DOHH2 (cell line): ENCODE results near the gene LRRC37A.
"Not testable (repeated sequence)": the region's sequence is repeated elsewhere in the genome, so short reads cannot be mapped to it uniquely, and the experiment has no call there.

Experiments
- H3F3A ChIP-seq: fragments of 200-600 bp; sonication (generic), shearing (Covaris generic); 2 replicates; pipeline ENCODE4 v1.6.0; 2016; ENCODE audit warnings: antibody characterized with exemption, mild to moderate bottlenecking; ENCODE audit not compliant: control insufficient read depth, insufficient read depth
- H3K27ac ChIP-seq: fragments of 200-600 bp; sonication (generic); 2 replicates; pipeline ENCODE4 v1.5.1; 2014; ENCODE audit warnings: low read depth, mild to moderate bottlenecking, low read length, moderate library complexity
- H3K27me3 ChIP-seq: fragments of 200-600 bp; sonication (generic); 2 replicates; pipeline ENCODE4 v1.6.1; 2014; ENCODE audit warnings: mild to moderate bottlenecking, low read length, mixed read lengths; ENCODE audit not compliant: control insufficient read depth
- H3K36me3 ChIP-seq: fragments of 200-600 bp; sonication (generic); 2 replicates; pipeline ENCODE4 v1.6.1; 2014; ENCODE audit warnings: mild to moderate bottlenecking, low read length, moderate library complexity, mixed read lengths; ENCODE audit not compliant: control insufficient read depth
- H3K4me1 ChIP-seq: fragments of 200-600 bp; sonication (generic); 2 replicates; pipeline ENCODE4 v1.6.1; 2014; ENCODE audit warnings: mild to moderate bottlenecking, low read length, mixed read lengths; ENCODE audit not compliant: control insufficient read depth
- H3K4me2 ChIP-seq: fragments of 200-600 bp; sonication (generic); 2 replicates; pipeline ENCODE4 v1.6.0; 2014; ENCODE audit warnings: mild to moderate bottlenecking, low read length, moderate library complexity
- H3K4me3 ChIP-seq: fragments of 200-600 bp; sonication (generic); 2 replicates; pipeline ENCODE4 v1.5.1; 2014; ENCODE audit warnings: mild to moderate bottlenecking, low read length, mixed read lengths
- H3K79me2 ChIP-seq: fragments of 200-600 bp; sonication (generic); 2 replicates; pipeline ENCODE4 v1.6.1; 2014; ENCODE audit warnings: mild to moderate bottlenecking, low read length, mixed read lengths; ENCODE audit not compliant: control insufficient read depth
- H3K9me2 ChIP-seq: fragments of 200-600 bp; sonication (generic); replicated peaks from 2 replicates; pipeline ENCODE4 v1.6.1; 2014; ENCODE audit warnings: mild to moderate bottlenecking, low read length, mixed read lengths; ENCODE audit not compliant: control insufficient read depth
- H3K9me3 ChIP-seq: fragments of 200-600 bp; sonication (generic); 2 replicates; pipeline ENCODE4 v1.6.1; 2014; ENCODE audit warnings: antibody characterized with exemption, low read length, mixed read lengths; ENCODE audit not compliant: control insufficient read depth, insufficient read depth
- H4K20me1 ChIP-seq: fragments of 200-600 bp; sonication (generic); 2 replicates; pipeline ENCODE4 v1.6.0; 2014; ENCODE audit warnings: low read depth, mild to moderate bottlenecking, antibody characterized with exemption, low read length, moderate library complexity; ENCODE audit not compliant: control insufficient read depth, insufficient read depth
- CTCF ChIP-seq: fragments of 200-600 bp; sonication (generic); IDR thresholded peaks from one replicate; pipeline ENCODE4 v1.5.1; 2014; ENCODE audit warnings: antibody characterized with exemption, mild to moderate bottlenecking, low read depth, low read length; ENCODE audit not compliant: poor library complexity, severe bottlenecking
- EZH2phosphoT487 ChIP-seq: fragments of 200-600 bp; sonication (generic); IDR thresholded peaks from 2 replicates; pipeline ENCODE4 v1.6.1; 2017; ENCODE audit warnings: borderline replicate concordance, mild to moderate bottlenecking, antibody characterized with exemption, low read length, moderate library complexity, mixed read lengths

Gene LRRC37A

GRCh38 chr17:46270032-46270431, 24.9 kb upstream of the LRRC37A start:
- Histone ChIP-seq H4K20me1 (no peaks in the 10 kb centered on the region), H3K36me3 (no peaks in the 10 kb centered on the region), H3K27me3 (peaks cover 14% of the 10 kb centered on the region), H3K9me2 (no peaks in the 10 kb centered on the region), H3K4me1 (peaks cover 29% of the 10 kb centered on the region), H3K4me2 (no peak overlapping the region), H3K79me2 (no peaks in the 10 kb centered on the region), H3K9me3 (no peaks in the 10 kb centered on the region), H3F3A (peaks cover 13% of the 10 kb centered on the region), H3K27ac (no peak overlapping the region), H3K4me3 (no peak overlapping the region)
- TF ChIP-seq EZH2phosphoT487 = no peak
- no peak for TF ChIP-seq CTCF

- Histone ChIP-seq H3K9me3 (no peaks in the 10 kb centered on the region), H3K27me3 (peaks cover 8% of the 10 kb centered on the region), H3F3A (peaks cover 3% of the 10 kb centered on the region; the same call in 1 of the 2 replicates), H3K79me2 (no peaks in the 10 kb centered on the region), H4K20me1 (no peaks in the 10 kb centered on the region), H3K27ac (no peak overlapping the region), H3K4me1 (peaks cover 6% of the 10 kb centered on the region), H3K9me2 (no peaks in the 10 kb centered on the region), H3K36me3 (no peaks in the 10 kb centered on the region), H3K4me3 (no peak overlapping the region), H3K4me2 (no peak overlapping the region)
- TF ChIP-seq EZH2phosphoT487 (no peak), CTCF (no peak)
These were observed 21.2 kb upstream of the LRRC37A start for GRCh38 chr17:46273541-46274236.

GRCh38 chr17:46274238-46274637, 20.7 kb upstream of the LRRC37A start:
- Histone ChIP-seq H3F3A (no peaks in the 10 kb centered on the region), H3K4me1 (peaks cover 6% of the 10 kb centered on the region), H3K79me2 (no peaks in the 10 kb centered on the region), H3K27me3 (peaks cover 8% of the 10 kb centered on the region), H3K9me3 (no peaks in the 10 kb centered on the region), H4K20me1 (no peaks in the 10 kb centered on the region), H3K4me3 (no peak overlapping the region), H3K27ac (no peak overlapping the region), H3K9me2 (no peaks in the 10 kb centered on the region), H3K4me2 (no peak overlapping the region), H3K36me3 (no peaks in the 10 kb centered on the region)
- TF ChIP-seq CTCF (no peak), EZH2phosphoT487 (no peak)

GRCh38 chr17:46276728-46277479, 18.0 kb upstream of the LRRC37A start:
- H3K4me1 ChIP-seq, H4K20me1 ChIP-seq, H3K9me2 ChIP-seq, H3K9me3 ChIP-seq, H3F3A ChIP-seq, H3K27me3 ChIP-seq, H3K4me3 ChIP-seq, H3K4me2 ChIP-seq, H3K79me2 ChIP-seq, H3K27ac ChIP-seq, H3K36me3 ChIP-seq: not testable (repeated sequence)

GRCh38 chr17:46281336-46281735, 13.6 kb upstream of the LRRC37A start:
- not testable (repeated sequence) for H3K4me3 ChIP-seq, H3K79me2 ChIP-seq, H3K9me2 ChIP-seq, H3K27me3 ChIP-seq, H3K9me3 ChIP-seq, H3F3A ChIP-seq, H4K20me1 ChIP-seq, H3K27ac ChIP-seq, H3K36me3 ChIP-seq, H3K4me1 ChIP-seq, H3K4me2 ChIP-seq
